Inferior parietal cortex (tissue), 1 donor: ENCODE results near the gene AREG.

Experiments
- DNase-seq: peaks from one replicate; pipeline ENCODE4 v3.0.0-alpha.2; 2016; ENCODE audit errors: extremely low spot score

The AREG gene

DNA sequence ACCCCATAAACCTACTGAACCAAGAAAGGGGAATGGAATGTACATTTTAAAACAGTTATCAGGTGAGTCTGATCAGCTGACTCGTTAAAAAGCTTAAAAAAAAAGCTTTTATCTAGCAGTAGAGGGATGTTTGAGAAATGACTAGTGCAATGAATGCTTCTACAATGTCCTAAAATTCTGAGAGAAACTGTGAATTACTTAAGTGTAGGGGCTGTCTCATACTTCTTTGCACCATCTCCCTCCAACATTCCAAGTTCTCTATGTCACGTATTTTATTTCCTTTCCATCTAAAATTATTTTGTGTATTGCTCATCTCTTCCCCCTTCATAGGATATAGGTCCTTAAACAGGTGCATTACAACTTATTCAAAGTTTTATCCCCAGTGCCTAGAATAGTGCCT, 11.9 kb upstream of the AREG start:
- DNase-seq = no peak

DNA sequence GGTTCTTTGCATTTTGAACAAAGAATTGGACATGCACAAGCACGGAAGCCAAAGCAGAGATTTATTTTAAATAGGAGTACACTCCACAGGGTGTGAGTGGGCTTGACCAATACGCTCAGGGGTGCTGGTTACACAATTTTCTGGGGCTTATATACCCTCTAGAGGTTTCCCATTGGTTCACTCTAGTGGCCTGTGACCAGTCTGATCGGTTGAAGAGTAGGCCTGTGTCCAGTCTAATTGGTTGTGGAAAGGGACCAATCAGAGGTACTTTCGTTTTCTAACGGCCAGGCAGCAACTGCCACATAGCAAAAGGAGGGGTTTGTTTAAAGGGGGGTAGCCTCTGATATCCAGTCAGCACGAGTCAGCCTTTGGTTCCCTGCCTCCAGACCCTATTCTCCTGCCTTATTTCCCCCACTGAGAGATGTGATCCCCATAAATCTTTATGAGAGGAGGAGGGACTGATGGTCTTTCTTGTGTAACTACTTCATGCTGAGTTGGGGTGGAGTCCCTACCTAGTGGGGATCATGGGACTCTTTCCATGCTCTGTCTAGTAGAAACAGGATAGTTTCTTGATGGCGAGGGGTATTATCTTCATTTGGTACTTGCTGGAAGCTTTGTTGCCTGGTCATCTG, 11.3 kb upstream of the AREG start:
- no peak for DNase-seq

GRCh38 chr4:74435296-74435695, 9.6 kb upstream of the AREG start:
- no peak for DNase-seq

- DNase-seq = no peak
Observed at GRCh38 chr4:74437866-74438265, 7.1 kb upstream of the AREG start.

GRCh38 chr4:74438661-74439060, 6.3 kb upstream of the AREG start:
- DNase-seq = no peak

GRCh38 chr4:74439952-74440351, 5.0 kb upstream of the AREG start:
- DNase-seq = no peak

GRCh38 chr4:74440356-74440755, 4.6 kb upstream of the AREG start:
- DNase-seq = no peak

GRCh38 chr4:74441744-74442143, 3.2 kb upstream of the AREG start:
- DNase-seq = no peak

DNA sequence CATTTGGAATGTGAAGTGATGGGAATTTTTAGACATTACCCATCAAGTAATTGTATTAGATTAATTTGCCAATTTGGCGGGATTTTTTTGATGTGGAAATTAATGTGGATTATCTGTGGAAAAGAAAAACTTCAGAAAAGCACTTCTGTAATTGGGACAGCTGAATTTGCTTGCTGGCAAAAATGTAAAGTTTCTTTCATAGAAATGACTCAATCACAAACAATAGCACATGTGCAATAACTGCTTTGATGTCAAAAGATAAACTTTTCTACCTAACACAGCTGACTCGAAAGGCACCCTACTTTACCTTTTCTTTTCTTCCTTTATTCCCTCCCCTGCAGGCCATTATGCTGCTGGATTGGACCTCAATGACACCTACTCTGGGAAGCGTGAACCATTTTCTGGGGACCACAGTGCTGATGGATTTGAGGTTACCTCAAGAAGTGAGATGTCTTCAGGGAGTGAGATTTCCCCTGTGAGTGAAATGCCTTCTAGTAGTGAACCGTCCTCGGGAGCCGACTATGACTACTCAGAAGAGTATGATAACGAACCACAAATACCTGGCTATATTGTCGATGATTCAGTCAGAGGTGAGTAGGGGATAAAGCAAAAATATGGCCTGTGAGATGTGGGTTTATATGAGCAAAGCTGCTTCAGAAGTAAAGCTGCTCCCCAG, 1.4 kb downstream of the AREG start:
- no peak for DNase-seq

DNA sequence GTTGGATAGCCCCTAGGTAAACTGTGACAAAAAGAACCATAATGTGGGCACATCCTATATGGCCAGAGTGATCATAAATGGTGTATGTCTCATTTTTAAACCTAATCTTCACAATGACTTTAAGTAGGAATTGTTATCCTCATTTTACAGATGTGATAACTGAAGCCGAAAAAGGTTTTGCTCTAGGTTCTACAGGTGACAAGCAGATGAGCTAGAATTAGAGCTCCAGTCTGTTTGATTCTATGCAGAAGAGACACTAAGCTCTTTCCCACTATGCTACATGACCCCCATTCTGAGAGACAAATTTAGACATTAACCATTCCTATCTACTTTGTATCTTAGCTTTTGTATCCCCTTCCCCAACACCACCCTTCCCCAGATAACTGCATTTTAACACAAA, 2.0 kb downstream of the AREG start:
- no peak for DNase-seq

DNA sequence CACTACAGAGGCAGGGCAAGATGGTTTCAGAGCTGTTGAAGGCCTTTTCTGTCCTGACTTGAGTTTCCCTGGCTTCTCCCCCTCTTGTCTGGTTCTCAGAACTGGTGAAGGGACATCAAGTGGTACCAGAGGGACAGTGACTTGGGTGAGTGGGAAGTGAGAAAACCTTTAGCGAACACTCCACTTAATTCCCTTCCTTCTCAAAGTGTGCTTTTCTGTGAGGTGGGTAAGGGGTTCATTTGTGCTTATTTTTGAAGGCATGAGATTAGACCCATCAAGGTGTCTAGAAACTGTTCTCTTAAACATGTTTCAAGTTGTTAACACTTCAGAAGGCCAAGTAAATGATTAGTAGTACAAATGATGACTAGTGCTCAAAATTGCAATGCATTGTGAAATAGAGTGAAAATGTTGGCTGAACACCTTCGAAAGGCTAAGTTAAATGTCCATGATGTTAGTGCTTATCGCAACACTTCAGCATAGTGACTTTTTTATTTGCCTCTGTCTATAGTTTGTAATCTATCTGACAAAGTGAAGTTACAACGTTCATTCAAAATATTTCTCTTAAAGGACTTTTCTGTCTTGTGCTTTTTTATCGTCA, 2.8 kb downstream of the AREG start:
- no peak for DNase-seq

- DNase-seq = no peak
Observed at GRCh38 chr4:74449571-74450297, 4.8 kb downstream of the AREG start.

- no peak for DNase-seq
Observed at GRCh38 chr4:74450298-74450683, 5.4 kb downstream of the AREG start.

GRCh38 chr4:74451214-74451661, 6.3 kb downstream of the AREG start:
- DNase-seq = no peak

DNA sequence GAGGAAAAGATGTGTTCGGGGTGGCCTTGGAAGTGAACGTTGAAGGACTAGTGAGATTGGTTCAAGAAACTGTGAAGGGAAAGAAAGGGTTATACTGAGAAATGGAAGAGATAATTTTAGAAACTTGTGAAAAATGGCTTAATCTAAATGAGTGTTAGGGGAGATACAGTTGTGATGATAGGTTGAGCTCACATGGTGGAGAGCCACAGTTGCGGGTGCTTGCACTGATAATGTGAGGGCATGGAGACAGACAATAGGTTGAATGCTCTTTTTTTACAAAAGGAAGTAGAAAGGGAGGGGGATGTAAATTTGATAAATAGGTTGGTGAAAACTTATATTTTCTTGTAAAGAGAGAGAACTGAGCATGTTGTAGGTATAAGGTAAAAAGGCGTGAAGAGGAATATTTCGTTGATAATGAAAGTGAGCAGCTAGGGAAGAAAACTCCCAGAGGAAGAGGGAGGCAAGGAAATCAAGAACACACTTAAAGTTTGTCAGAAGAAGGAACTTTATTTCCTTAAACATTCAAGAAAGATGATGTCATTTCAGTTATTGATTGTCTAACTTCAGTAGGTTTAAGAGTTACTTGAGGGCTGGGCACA, 8.2 kb downstream of the AREG start:
- no peak for DNase-seq

DNA sequence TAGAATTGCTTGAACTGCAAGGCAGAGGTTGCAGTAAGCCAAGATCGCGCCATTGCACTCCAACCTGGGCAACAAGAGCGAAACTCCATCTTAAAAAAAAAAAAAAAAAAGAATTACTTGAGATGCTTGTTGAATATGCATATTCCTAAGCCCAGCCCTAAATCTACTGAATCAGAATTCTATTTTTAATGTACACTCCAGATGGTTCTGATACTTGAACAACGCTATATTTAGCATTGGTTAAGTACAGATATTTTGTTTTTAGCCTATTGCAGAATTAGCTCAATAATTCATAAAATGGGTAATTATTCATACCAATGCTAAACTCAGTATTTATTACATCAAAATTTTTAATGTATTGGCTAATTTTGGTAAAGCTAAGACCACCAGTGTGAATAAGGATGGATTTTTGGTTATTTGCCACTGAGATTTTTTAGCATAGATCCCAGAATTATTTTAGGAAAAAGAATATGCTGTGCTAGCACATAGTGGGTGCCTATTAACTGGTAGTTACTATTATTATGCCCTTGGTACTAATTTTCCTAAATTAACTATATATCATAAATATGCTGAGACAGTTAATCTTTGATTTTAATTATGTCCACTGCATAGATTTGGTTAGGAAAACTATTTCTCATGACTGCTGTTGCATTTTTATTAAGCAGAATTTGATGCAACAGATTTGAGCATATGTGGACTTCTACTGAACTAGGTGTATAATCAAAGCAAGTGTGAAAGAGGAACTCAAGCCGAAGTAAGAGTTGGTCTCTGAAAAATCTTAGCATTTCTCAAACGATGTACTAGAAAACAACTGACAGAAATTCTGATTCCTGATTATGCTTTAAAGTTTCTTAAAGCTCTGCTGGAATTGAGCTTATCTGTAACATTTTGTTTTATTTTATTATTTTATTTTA, 9.2 kb downstream of the AREG start:
- no peak for DNase-seq

DNA sequence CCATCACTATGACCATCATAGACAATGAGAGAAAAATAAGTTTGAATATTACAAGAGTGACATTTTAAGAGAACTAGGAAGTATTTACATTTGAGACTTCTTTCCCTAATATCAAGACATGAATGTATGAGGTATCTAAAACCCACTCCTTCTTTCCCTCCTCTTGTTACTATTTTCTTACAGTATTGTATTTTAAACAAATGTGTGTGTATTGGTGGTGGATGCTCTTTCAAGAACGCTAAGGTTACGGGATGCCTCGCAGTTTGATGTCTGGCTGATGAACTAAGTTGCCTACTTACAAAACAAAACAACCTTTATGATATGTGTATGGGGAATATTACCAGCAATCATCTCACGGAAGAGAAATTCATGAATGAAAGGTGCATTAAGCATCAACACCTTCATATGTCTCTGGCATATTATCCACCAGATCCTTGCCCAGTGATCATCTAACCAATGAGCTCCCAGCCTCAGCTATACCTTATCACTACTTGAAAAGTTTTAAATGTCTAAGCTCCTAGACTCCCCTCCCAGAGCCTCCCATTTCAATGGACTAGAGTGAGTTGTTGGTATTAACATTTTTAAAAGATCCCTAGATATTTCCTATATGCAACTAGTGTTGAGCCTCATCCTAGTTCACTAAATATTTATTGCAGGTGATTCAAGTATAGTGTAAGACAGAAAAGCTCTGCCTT, 10.6 kb downstream of the AREG start:
- DNase-seq = no peak

DNA sequence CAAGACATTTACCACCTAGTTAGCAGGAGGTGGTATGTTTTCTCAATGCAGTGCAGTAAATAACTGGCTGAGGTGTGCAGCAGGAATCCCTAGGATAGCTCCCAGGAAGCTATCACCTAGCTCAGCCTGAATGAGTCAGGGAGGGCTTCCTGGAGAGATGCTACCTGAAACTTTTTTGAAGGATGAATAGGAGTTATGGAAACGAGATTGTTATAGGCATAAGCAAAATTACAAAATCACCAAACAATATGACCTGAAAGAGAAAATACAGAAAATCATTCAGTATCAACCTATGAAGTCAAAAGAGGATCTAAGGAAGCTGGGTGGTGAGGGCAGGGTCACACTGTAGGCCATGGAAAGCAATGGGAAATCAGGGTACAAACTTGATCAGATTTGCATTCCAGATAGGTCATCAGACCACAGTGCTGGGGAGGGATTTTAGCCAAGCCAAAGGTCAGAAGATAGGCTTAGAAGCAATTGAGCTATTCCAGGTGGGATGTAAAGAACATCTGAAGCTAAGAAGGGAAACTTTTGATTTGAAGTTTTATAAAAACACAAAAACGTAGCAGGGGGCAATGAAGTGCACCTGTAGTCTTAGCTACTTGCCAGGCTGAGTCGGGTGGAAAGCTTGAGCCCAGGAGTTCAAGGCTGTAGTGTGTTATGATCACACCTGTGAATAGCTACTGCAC, 11.3 kb downstream of the AREG start:
- no peak for DNase-seq

- no peak for DNase-seq
Observed at GRCh38 chr4:74456849-74457395, 12.0 kb downstream of the AREG start.

- DNase-seq = no peak
Observed at GRCh38 chr4:74460833-74461232, 15.9 kb downstream of the AREG start.
